ENCODE results near the gene TTC38. TPM values are rescaled to one million over a fixed set of nuclear protein-coding genes. Genes with fewer than 3 reads are reported as not detected.

TTC38 gene
- total RNA-seq, 4 donors from 2014 or later: 21.8 to 61.8 (median 33.3) TPM

DNA sequence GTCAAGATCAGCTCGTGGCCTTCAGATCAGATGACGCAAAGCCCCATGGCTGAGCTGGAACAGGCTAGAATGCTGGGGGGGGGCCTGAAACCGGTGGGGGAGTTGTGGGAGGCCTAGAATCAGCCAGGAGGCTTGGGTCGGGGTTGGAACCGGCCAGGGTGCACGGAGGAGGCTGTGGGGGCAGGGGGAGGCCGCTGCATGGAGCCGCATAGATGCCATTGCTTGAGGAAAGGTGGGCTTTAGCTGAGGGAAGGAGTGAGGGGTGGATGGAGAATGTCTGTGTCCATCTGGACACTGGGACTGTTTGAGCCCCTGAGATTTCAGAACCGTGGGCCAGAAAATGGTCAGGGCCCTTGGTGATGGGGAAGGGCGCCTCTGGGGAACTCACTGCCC is 42.9 kb upstream of the TTC38 start:
- H3K36me3 ChIP-seq: peaks cover 0 to 76% of the 10 kb centered on the region in 2 donors
- H3K4me1 ChIP-seq: no peaks in the 10 kb centered on the region
- WGBS, 2 donors (ENCODE audit: low coverage in 1 of 2): 79 to 96% methylated on average over 4 to 7 of the region's 10 CpGs
- H3K4me3 ChIP-seq: no peak overlapping the region
- no peaks in the 10 kb centered on the region for H3K27me3 ChIP-seq
- no peak for TF ChIP-seq POLR2A (IDR thresholded peaks at IDR 0.05)
- TF ChIP-seq EP300 (IDR thresholded peaks at IDR 0.05): no peak
- TF ChIP-seq, protein P1, sequence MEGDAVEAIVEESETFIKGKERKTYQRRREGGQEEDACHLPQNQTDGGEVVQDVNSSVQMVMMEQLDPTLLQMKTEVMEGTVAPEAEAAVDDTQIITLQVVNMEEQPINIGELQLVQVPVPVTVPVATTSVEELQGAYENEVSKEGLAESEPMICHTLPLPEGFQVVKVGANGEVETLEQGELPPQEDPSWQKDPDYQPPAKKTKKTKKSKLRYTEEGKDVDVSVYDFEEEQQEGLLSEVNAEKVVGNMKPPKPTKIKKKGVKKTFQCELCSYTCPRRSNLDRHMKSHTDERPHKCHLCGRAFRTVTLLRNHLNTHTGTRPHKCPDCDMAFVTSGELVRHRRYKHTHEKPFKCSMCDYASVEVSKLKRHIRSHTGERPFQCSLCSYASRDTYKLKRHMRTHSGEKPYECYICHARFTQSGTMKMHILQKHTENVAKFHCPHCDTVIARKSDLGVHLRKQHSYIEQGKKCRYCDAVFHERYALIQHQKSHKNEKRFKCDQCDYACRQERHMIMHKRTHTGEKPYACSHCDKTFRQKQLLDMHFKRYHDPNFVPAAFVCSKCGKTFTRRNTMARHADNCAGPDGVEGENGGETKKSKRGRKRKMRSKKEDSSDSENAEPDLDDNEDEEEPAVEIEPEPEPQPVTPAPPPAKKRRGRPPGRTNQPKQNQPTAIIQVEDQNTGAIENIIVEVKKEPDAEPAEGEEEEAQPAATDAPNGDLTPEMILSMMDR (IDR thresholded peaks at IDR 0.05): no peak
- TF ChIP-seq POLR2AphosphoS5 (IDR thresholded peaks at IDR 0.05): no peak
- no peak overlapping the region for H3K27ac ChIP-seq
- no peaks in the 10 kb centered on the region for H3K9me3 ChIP-seq
- no peak for ATAC-seq

- 86 to 100% methylated on average over 2 of the region's 7 CpGs for WGBS, 2 donors (ENCODE audit: low coverage in 1 of 2)
- no peak for ATAC-seq
- TF ChIP-seq POLR2A (IDR thresholded peaks at IDR 0.05): no peak
- TF ChIP-seq, protein P1 (IDR thresholded peaks at IDR 0.05): no peak
- TF ChIP-seq EP300 (IDR thresholded peaks at IDR 0.05): no peak
- no peak for TF ChIP-seq POLR2AphosphoS5 (IDR thresholded peaks at IDR 0.05)
- Histone ChIP-seq H3K27ac (no peak overlapping the region), H3K27me3 (no peaks in the 10 kb centered on the region), H3K9me3 (no peaks in the 10 kb centered on the region), H3K4me1 (no peaks in the 10 kb centered on the region), H3K36me3 (peaks cover 0 to 68% of the 10 kb centered on the region in 2 donors), H3K4me3 (no peak overlapping the region)
Measured at GRCh38 chr22:46225631-46226030, 42.2 kb upstream of the TTC38 start.

DNA sequence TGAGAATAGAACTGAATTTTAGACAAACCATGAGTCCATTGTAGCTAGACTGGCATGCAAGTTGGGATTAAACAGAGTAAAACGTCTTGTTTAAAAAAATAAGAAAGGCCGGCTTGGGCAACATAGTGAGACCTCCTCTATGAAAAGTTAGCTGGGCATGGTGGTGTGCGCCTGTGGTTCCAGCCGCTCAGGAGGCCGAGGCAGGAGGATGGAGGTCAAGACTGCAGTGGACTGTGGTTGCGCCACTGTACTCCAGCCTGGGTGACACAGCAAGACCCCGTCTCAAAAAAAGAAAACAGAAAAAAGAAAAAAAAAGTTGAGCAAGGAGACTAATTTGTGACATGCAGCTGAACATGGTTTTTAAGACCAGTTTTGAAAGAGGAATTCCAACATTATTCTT is 41.2 kb upstream of the TTC38 start:
- H3K27me3 ChIP-seq: no peaks in the 10 kb centered on the region
- H3K4me1 ChIP-seq: no peaks in the 10 kb centered on the region
- TF ChIP-seq, protein P1 (IDR thresholded peaks at IDR 0.05): no peak
- TF ChIP-seq POLR2A (IDR thresholded peaks at IDR 0.05): no peak
- no peak for TF ChIP-seq POLR2AphosphoS5 (IDR thresholded peaks at IDR 0.05)
- no peak for TF ChIP-seq EP300 (IDR thresholded peaks at IDR 0.05)
- WGBS, 2 donors (ENCODE audit: low coverage in 1 of 2): 93 to 94% methylated on average over 5 to 7 of the region's 7 CpGs
- H3K36me3 ChIP-seq: peaks cover 0 to 61% of the 10 kb centered on the region in 2 donors
- ATAC-seq: no peak
- no peaks in the 10 kb centered on the region for H3K9me3 ChIP-seq
- no peak overlapping the region for H3K4me3 ChIP-seq
- H3K27ac ChIP-seq: no peak overlapping the region

GRCh38 chr22:46229701-46230100 is 38.1 kb upstream of the TTC38 start:
- Histone ChIP-seq H3K36me3 (peaks cover 0 to 43% of the 10 kb centered on the region in 2 donors), H3K27ac (no peak overlapping the region), H3K4me1 (peaks cover 0 to 17% (median 8%) of the 10 kb centered on the region in 3 donors), H3K27me3 (no peaks in the 10 kb centered on the region), H3K4me3 (no peak overlapping the region), H3K9me3 (no peaks in the 10 kb centered on the region)
- WGBS, 2 donors (ENCODE audit: low coverage in 1 of 2): 80 to 94% methylated on average over 3 to 6 of the region's 8 CpGs
- TF ChIP-seq POLR2A (IDR thresholded peaks at IDR 0.05): no peak
- TF ChIP-seq EP300 (IDR thresholded peaks at IDR 0.05): no peak
- TF ChIP-seq, protein P1 (IDR thresholded peaks at IDR 0.05): no peak
- no peak for TF ChIP-seq POLR2AphosphoS5 (IDR thresholded peaks at IDR 0.05)
- no peak for ATAC-seq

- Histone ChIP-seq H3K27me3 (no peaks in the 10 kb centered on the region), H3K4me3 (no peak overlapping the region), H3K9me3 (no peaks in the 10 kb centered on the region), H3K4me1 (peaks cover 0 to 17% (median 8%) of the 10 kb centered on the region in 3 donors), H3K27ac (no peak overlapping the region), H3K36me3 (peaks cover 0 to 42% of the 10 kb centered on the region in 2 donors)
- no peak for ATAC-seq
- TF ChIP-seq POLR2A (IDR thresholded peaks at IDR 0.05) (no peak), EP300 (IDR thresholded peaks at IDR 0.05) (no peak), POLR2AphosphoS5 (IDR thresholded peaks at IDR 0.05) (no peak)
- TF ChIP-seq, protein P1 (IDR thresholded peaks at IDR 0.05): no peak
- 83 to 87% methylated on average over 9 to 13 of the region's 13 CpGs for WGBS, 2 donors (ENCODE audit: low coverage in 1 of 2)
Measured at GRCh38 chr22:46230262-46230901, 37.4 kb upstream of the TTC38 start.
